OCI-LY3 (cell line): ENCODE measurements around the gene BRF1.

ENCODE experiments used
- EZH2phosphoT487 ChIP-seq: fragments of 200-600 bp; shearing (Covaris generic); IDR thresholded peaks from 2 replicates; pipeline ENCODE4 v1.6.1; 2018; ENCODE audit warnings: antibody characterized with exemption, mixed run types, low read depth
- TF ChIP-seq, protein P1 (sequence below): fragments of 200-600, 300-600 bp; sonication (generic); IDR thresholded peaks from 2 replicates; pipeline ENCODE4 v1.5.1; 2014; ENCODE audit warnings: antibody characterized with exemption, low read length, low read depth

DNA sequence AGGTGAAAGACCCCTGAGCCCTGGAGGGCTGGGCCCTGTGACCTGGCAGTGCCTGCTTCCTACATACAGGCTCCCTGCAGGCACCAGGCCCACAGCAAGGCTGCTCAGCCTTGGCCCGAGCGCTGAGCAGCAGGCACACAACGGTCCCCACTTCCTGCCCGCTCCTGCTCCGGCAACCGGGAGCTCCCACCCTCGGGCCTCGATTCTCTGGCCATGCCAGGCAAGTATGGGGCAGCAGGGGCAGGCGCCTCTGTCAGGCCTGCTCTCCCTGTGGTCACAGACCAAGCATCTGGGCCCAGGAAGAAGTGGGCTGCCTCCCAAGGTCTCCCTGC is 89.1 kb downstream of the BRF1 start:
- TF ChIP-seq, protein P1, sequence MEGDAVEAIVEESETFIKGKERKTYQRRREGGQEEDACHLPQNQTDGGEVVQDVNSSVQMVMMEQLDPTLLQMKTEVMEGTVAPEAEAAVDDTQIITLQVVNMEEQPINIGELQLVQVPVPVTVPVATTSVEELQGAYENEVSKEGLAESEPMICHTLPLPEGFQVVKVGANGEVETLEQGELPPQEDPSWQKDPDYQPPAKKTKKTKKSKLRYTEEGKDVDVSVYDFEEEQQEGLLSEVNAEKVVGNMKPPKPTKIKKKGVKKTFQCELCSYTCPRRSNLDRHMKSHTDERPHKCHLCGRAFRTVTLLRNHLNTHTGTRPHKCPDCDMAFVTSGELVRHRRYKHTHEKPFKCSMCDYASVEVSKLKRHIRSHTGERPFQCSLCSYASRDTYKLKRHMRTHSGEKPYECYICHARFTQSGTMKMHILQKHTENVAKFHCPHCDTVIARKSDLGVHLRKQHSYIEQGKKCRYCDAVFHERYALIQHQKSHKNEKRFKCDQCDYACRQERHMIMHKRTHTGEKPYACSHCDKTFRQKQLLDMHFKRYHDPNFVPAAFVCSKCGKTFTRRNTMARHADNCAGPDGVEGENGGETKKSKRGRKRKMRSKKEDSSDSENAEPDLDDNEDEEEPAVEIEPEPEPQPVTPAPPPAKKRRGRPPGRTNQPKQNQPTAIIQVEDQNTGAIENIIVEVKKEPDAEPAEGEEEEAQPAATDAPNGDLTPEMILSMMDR = no peak
- TF ChIP-seq EZH2phosphoT487 = no peak
